ENCODE data around the gene EFCAB8.
"Not testable (repeated sequence)": the region's sequence is repeated elsewhere in the genome, so short reads cannot be mapped to it uniquely, and the experiment has no call there.

The EFCAB8 gene

GRCh38 chr20:32969356-32970114 is 110.8 kb downstream of the EFCAB8 start:
- Histone ChIP-seq H3K4me1 (ENCODE audit: insufficient read depth, low read length) (no peaks in the 10 kb centered on the region), H3K27ac (ENCODE audit: low read depth, low read length) (no peak overlapping the region), H3K27me3 (ENCODE audit: control insufficient read depth in 1 of 2, insufficient read depth in 2 of 2, low read length in 2 of 2) (no peaks in the 10 kb centered on the region), H3K4me3 (ENCODE audit: low read depth in 1 of 2, low read length in 2 of 2) (no peak overlapping the region), H3K36me3 (ENCODE audit: insufficient read depth, low read length) (no peaks in the 10 kb centered on the region), H3K9ac (ENCODE audit: low read length) (no peak overlapping the region), H3K9me3 (ENCODE audit: low read length) (no peaks in the 10 kb centered on the region)

GRCh38 chr20:32970115-32970972 is 111.6 kb downstream of the EFCAB8 start:
- no peak overlapping the region for H3K9ac ChIP-seq (ENCODE audit: low read length)
- no peaks in the 10 kb centered on the region for H3K4me1 ChIP-seq (ENCODE audit: insufficient read depth, low read length)
- no peak overlapping the region for H3K4me3 ChIP-seq (ENCODE audit: low read depth in 1 of 2, low read length in 2 of 2)
- no peaks in the 10 kb centered on the region for H3K36me3 ChIP-seq (ENCODE audit: insufficient read depth, low read length)
- H3K9me3 ChIP-seq (ENCODE audit: low read length): no peaks in the 10 kb centered on the region
- no peaks in the 10 kb centered on the region for H3K27me3 ChIP-seq (ENCODE audit: control insufficient read depth in 1 of 2, insufficient read depth in 2 of 2, low read length in 2 of 2)
- no peak overlapping the region for H3K27ac ChIP-seq (ENCODE audit: low read depth, low read length)

GRCh38 chr20:32970973-32971300 is 112.2 kb downstream of the EFCAB8 start:
- Histone ChIP-seq H3K9me3 (ENCODE audit: low read length) (no peaks in the 10 kb centered on the region), H3K9ac (ENCODE audit: low read length) (no peak overlapping the region), H3K4me3 (ENCODE audit: low read depth in 1 of 2, low read length in 2 of 2) (no peak overlapping the region), H3K4me1 (ENCODE audit: insufficient read depth, low read length) (no peaks in the 10 kb centered on the region), H3K36me3 (ENCODE audit: insufficient read depth, low read length) (no peaks in the 10 kb centered on the region), H3K27me3 (ENCODE audit: control insufficient read depth in 1 of 2, insufficient read depth in 2 of 2, low read length in 2 of 2) (no peaks in the 10 kb centered on the region), H3K27ac (ENCODE audit: low read depth, low read length) (no peak overlapping the region)

- H3K27ac ChIP-seq (ENCODE audit: low read depth, low read length): no peak overlapping the region
Observed at GRCh38 chr20:32971703-32972161, 113.0 kb downstream of the EFCAB8 start.

GRCh38 chr20:32972181-32973076 is 113.7 kb downstream of the EFCAB8 start:
- Histone ChIP-seq H3K36me3 (ENCODE audit: insufficient read depth, low read length) (no peaks in the 10 kb centered on the region), H3K4me3 (ENCODE audit: low read depth in 1 of 2, low read length in 2 of 2) (no peak overlapping the region), H3K9me3 (ENCODE audit: low read length) (no peaks in the 10 kb centered on the region), H3K9ac (ENCODE audit: low read length) (no peak overlapping the region), H3K27ac (ENCODE audit: low read depth, low read length) (no peak overlapping the region), H3K4me1 (ENCODE audit: insufficient read depth, low read length) (no peaks in the 10 kb centered on the region), H3K27me3 (ENCODE audit: control insufficient read depth in 1 of 2, insufficient read depth in 2 of 2, low read length in 2 of 2) (no peaks in the 10 kb centered on the region)

More at GRCh38 chr20:32971703-32972161, 113.0 kb downstream of the EFCAB8 start:
- Histone ChIP-seq H3K27me3 (ENCODE audit: control insufficient read depth in 1 of 2, insufficient read depth in 2 of 2, low read length in 2 of 2) (no peaks in the 10 kb centered on the region), H3K9ac (ENCODE audit: low read length) (no peak overlapping the region), H3K4me3 (ENCODE audit: low read depth in 1 of 2, low read length in 2 of 2) (no peak overlapping the region), H3K36me3 (ENCODE audit: insufficient read depth, low read length) (no peaks in the 10 kb centered on the region), H3K9me3 (ENCODE audit: low read length) (no peaks in the 10 kb centered on the region), H3K4me1 (ENCODE audit: insufficient read depth, low read length) (no peaks in the 10 kb centered on the region)

GRCh38 chr20:32973077-32973717 is 114.5 kb downstream of the EFCAB8 start:
- Histone ChIP-seq H3K9ac (ENCODE audit: low read length) (no peak overlapping the region), H3K27ac (ENCODE audit: low read depth, low read length) (no peak overlapping the region), H3K27me3 (ENCODE audit: control insufficient read depth in 1 of 2, insufficient read depth in 2 of 2, low read length in 2 of 2) (no peaks in the 10 kb centered on the region), H3K9me3 (ENCODE audit: low read length) (no peaks in the 10 kb centered on the region), H3K36me3 (ENCODE audit: insufficient read depth, low read length) (no peaks in the 10 kb centered on the region), H3K4me1 (ENCODE audit: insufficient read depth, low read length) (no peaks in the 10 kb centered on the region), H3K4me3 (ENCODE audit: low read depth in 1 of 2, low read length in 2 of 2) (no peak overlapping the region)

GRCh38 chr20:32974204-32975064 is 115.7 kb downstream of the EFCAB8 start:
- H3K9me3 ChIP-seq (ENCODE audit: low read length); H3K27me3 ChIP-seq (ENCODE audit: control insufficient read depth in 1 of 2, insufficient read depth in 2 of 2, low read length in 2 of 2); H3K36me3 ChIP-seq (ENCODE audit: insufficient read depth, low read length); H3K9ac ChIP-seq (ENCODE audit: low read length); H3K4me1 ChIP-seq (ENCODE audit: insufficient read depth, low read length); H3K4me3 ChIP-seq (ENCODE audit: low read depth in 1 of 2, low read length in 2 of 2); H3K27ac ChIP-seq (ENCODE audit: low read depth, low read length): not testable (repeated sequence)

- not testable (repeated sequence) for H3K27me3 ChIP-seq (ENCODE audit: control insufficient read depth in 1 of 2, insufficient read depth in 2 of 2, low read length in 2 of 2); H3K9me3 ChIP-seq (ENCODE audit: low read length); H3K4me1 ChIP-seq (ENCODE audit: insufficient read depth, low read length); H3K9ac ChIP-seq (ENCODE audit: low read length); H3K4me3 ChIP-seq (ENCODE audit: low read depth in 1 of 2, low read length in 2 of 2); H3K27ac ChIP-seq (ENCODE audit: low read depth, low read length); H3K36me3 ChIP-seq (ENCODE audit: insufficient read depth, low read length)
Observed at GRCh38 chr20:32975121-32975520, 116.4 kb downstream of the EFCAB8 start.

GRCh38 chr20:32975698-32976674 is 117.3 kb downstream of the EFCAB8 start:
- Histone ChIP-seq H3K27ac (ENCODE audit: low read depth, low read length) (no peak overlapping the region), H3K4me1 (ENCODE audit: insufficient read depth, low read length) (no peaks in the 10 kb centered on the region), H3K9ac (ENCODE audit: low read length) (no peak overlapping the region), H3K9me3 (ENCODE audit: low read length) (no peaks in the 10 kb centered on the region), H3K4me3 (ENCODE audit: low read depth in 1 of 2, low read length in 2 of 2) (no peak overlapping the region), H3K27me3 (ENCODE audit: control insufficient read depth in 1 of 2, insufficient read depth in 2 of 2, low read length in 2 of 2) (no peaks in the 10 kb centered on the region), H3K36me3 (ENCODE audit: insufficient read depth, low read length) (no peaks in the 10 kb centered on the region)

All from muscle layer of colon (tissue), 2 donors.